Panc1 (cell line): ENCODE data around the gene KCNIP3. TPM values are rescaled to one million over a fixed set of nuclear protein-coding genes. Genes with fewer than 3 reads are reported as not detected.

ENCODE experiments used
- ATAC-seq: fragments of 200-7000 bp; cut with Tn5 transposase; 2 replicates; pipeline ENCODE4 v1.9.1; 2020; ENCODE audit warnings: mild to moderate bottlenecking, moderate library complexity
- BruUV-seq: library from RNA; stranded (reverse); fragments of 400-500 nt; replicated peaks from 2 replicates; lab custom pipeline; 2021; lab: Mats Ljungman, UMichigan
- CTCF ChIA-PET: fragments of 300-600 bp; sonication (Branson Sonifier 250); formaldehyde crosslinking; loops from one replicate; lab custom pipeline; 2022; ENCODE audit warnings: antibody characterized with exemption; lab: Charles Lee
- POLR2A ChIA-PET: fragments of 300-600 bp; sonication (Branson Sonifier 250); formaldehyde crosslinking; loops from one replicate; lab custom pipeline; 2022; ENCODE audit warnings: antibody characterized with exemption; lab: Charles Lee
- DNase-seq: peaks from one replicate; pipeline ENCODE4 v3.0.0-alpha.2; 2010; ENCODE audit warnings: low read depth, low spot score
- H3K27ac ChIP-seq: 2 replicates; pipeline ENCODE4 v1.5.1; 2011; ENCODE audit warnings: mild to moderate bottlenecking, low read length, inconsistent platforms
- H3K27me3 ChIP-seq: fragments of 200-500 bp; sonication (Bioruptor generic); 2 replicates; pipeline ENCODE4 v1.6.0; 2014; ENCODE audit warnings: low read length, inconsistent platforms; ENCODE audit not compliant: control insufficient read depth, insufficient read depth
- H3K36me3 ChIP-seq: fragments of 200-500 bp; sonication (Bioruptor generic); 2 replicates; pipeline ENCODE4 v1.5.1; 2014; ENCODE audit warnings: inconsistent platforms, mild to moderate bottlenecking, low read length, moderate library complexity; ENCODE audit not compliant: control insufficient read depth, insufficient read depth
- H3K4me1 ChIP-seq: 2 replicates; pipeline ENCODE4 v1.5.1; 2011; ENCODE audit warnings: inconsistent platforms, mild to moderate bottlenecking, low read length, moderate library complexity; ENCODE audit not compliant: control insufficient read depth, insufficient read depth
- H3K4me3 ChIP-seq, 2 experiments: 2 replicates each; pipeline ENCODE4 v1.5.1; 2011 to 2012; ENCODE audit warnings: low read depth in 2 of 2, low read length in 2 of 2, mild to moderate bottlenecking in 2 of 2, inconsistent platforms in 1 of 2, moderate library complexity in 1 of 2
- H3K9me3 ChIP-seq: fragments of 200-500 bp; sonication (Bioruptor generic); 2 replicates; pipeline ENCODE4 v1.5.1; 2014; ENCODE audit warnings: low read depth, mild to moderate bottlenecking, inconsistent platforms, low read length, moderate library complexity; ENCODE audit not compliant: control insufficient read depth, insufficient read depth
- CTCF ChIP-seq: fragments of 450-650 bp; IDR thresholded peaks from 2 replicates; pipeline ENCODE4 v1.5.1; 2017; ENCODE audit warnings: mild to moderate bottlenecking
- POLR2AphosphoS5 ChIP-seq: IDR thresholded peaks from 2 replicates; pipeline ENCODE4 v1.6.1; 2012; ENCODE audit warnings: mild to moderate bottlenecking, low read depth, low read length, moderate library complexity
- SIN3A ChIP-seq: IDR thresholded peaks from 2 replicates; pipeline ENCODE4 v1.6.1; 2012; ENCODE audit warnings: low read depth, mild to moderate bottlenecking, low read length, moderate library complexity, borderline replicate concordance; ENCODE audit not compliant: insufficient read depth
- TCF7L2 ChIP-seq: IDR thresholded peaks from 2 replicates; pipeline ENCODE4 v1.6.1; 2011; ENCODE audit warnings: mild to moderate bottlenecking, low read depth, low read length, inconsistent platforms
- in situ Hi-C: cut with HindIII; loops from 2 replicates; pipeline ENCODE4 v1.10.0; 2016; ENCODE audit warnings: low sequenced_read_pairs, low pct_unique_long_range_greater_than_20kb
- intact Hi-C: fragments of 100-400 bp; cut with micrococcal nuclease; formaldehyde crosslinking; loops from one replicate; pipeline ENCODE4 v1.10.0; 2022; ENCODE audit not compliant: unreplicated experiment
- total RNA-seq: library from RNA; stranded (reverse); gene quantifications from one replicate; pipeline ENCODE4 v1.2.1, GENCODE V29; 2021; ENCODE audit not compliant: unreplicated experiment
- TF ChIP-seq, protein P1 (sequence below), 2 experiments: IDR thresholded peaks; 2 replicates each; pipeline ENCODE4 v1.6.1; 2011 to 2012; ENCODE audit warnings: low read depth in 2 of 2, control low read depth in 1 of 2, low read length in 1 of 2, mild to moderate bottlenecking in 1 of 2, moderate library complexity in 1 of 2; ENCODE audit not compliant: insufficient read depth in 1 of 2

Gene KCNIP3
- total RNA-seq, 1 experiment from 2014 or later = 17.5 TPM

DNA sequence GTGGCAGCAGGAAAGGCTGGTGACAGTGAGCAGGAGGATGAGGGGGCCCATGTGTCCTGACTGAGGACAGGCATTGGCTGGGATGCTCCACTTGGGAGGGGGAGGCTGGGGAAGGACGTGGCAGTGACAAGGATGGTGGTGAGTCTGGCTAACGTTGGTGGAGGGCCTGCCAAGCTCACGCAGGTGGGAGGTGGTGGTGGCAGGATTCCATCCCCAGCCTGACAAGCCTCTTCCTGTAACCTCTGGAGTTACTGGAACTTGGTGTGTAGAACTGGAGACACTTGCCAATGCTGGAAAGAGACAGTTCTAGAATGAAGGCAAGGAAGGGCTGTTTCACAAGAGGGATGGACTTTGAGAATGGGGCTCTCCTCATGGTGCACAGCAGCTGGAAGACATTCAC, 14.7 kb upstream of the KCNIP3 start:
- no peaks in the 10 kb centered on the region for H3K9me3 ChIP-seq
- TF ChIP-seq TCF7L2 = no peak
- no peak for TF ChIP-seq CTCF
- TF ChIP-seq SIN3A = no peak
- TF ChIP-seq, protein P1, sequence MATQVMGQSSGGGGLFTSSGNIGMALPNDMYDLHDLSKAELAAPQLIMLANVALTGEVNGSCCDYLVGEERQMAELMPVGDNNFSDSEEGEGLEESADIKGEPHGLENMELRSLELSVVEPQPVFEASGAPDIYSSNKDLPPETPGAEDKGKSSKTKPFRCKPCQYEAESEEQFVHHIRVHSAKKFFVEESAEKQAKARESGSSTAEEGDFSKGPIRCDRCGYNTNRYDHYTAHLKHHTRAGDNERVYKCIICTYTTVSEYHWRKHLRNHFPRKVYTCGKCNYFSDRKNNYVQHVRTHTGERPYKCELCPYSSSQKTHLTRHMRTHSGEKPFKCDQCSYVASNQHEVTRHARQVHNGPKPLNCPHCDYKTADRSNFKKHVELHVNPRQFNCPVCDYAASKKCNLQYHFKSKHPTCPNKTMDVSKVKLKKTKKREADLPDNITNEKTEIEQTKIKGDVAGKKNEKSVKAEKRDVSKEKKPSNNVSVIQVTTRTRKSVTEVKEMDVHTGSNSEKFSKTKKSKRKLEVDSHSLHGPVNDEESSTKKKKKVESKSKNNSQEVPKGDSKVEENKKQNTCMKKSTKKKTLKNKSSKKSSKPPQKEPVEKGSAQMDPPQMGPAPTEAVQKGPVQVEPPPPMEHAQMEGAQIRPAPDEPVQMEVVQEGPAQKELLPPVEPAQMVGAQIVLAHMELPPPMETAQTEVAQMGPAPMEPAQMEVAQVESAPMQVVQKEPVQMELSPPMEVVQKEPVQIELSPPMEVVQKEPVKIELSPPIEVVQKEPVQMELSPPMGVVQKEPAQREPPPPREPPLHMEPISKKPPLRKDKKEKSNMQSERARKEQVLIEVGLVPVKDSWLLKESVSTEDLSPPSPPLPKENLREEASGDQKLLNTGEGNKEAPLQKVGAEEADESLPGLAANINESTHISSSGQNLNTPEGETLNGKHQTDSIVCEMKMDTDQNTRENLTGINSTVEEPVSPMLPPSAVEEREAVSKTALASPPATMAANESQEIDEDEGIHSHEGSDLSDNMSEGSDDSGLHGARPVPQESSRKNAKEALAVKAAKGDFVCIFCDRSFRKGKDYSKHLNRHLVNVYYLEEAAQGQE (IDR thresholded peaks at IDR 0.05; ENCODE audit: insufficient read depth in 1 of 2, low read depth in 2 of 2, low read length in 1 of 2) = no peak
- TF ChIP-seq POLR2AphosphoS5 = no peak
- H3K4me1 ChIP-seq = no peaks in the 10 kb centered on the region
- no TSS peak for BruUV-seq
- intact Hi-C loops = no loop called here
- H3K27ac ChIP-seq = no peak overlapping the region
- in situ Hi-C loops = no loop called here
- ChIA-PET POLR2A (no interaction called here), CTCF (no interaction called here)
- DNase-seq = no peak
- no peaks in the 10 kb centered on the region for H3K36me3 ChIP-seq
- H3K4me3 ChIP-seq = no peak overlapping the region
- no peaks in the 10 kb centered on the region for H3K27me3 ChIP-seq
- no peak for ATAC-seq

GRCh38 chr2:95283562-95283961, 13.6 kb upstream of the KCNIP3 start:
- Histone ChIP-seq H3K4me3 (no peak overlapping the region), H3K4me1 (no peaks in the 10 kb centered on the region), H3K27me3 (no peaks in the 10 kb centered on the region), H3K36me3 (no peaks in the 10 kb centered on the region), H3K9me3 (no peaks in the 10 kb centered on the region), H3K27ac (no peak overlapping the region)
- DNase-seq (no peak), ATAC-seq (no peak)
- TF ChIP-seq POLR2AphosphoS5 (no peak), TCF7L2 (no peak), SIN3A (no peak), CTCF (no peak)
- TF ChIP-seq, protein P1 (IDR thresholded peaks at IDR 0.05; ENCODE audit: insufficient read depth in 1 of 2, low read depth in 2 of 2, low read length in 1 of 2) = no peak
- POLR2A ChIA-PET = no interaction called here
- in situ Hi-C loops (no loop called here), intact Hi-C loops (no loop called here)
- CTCF ChIA-PET = no interaction called here
- BruUV-seq = no TSS peak
